GM23338 (cell line): Measurements from ENCODE around the gene UPP1. TPM values are rescaled to one million over a fixed set of nuclear protein-coding genes. Genes with fewer than 3 reads are reported as not detected.

Experiments used
- ATAC-seq: fragments of 200-7000 bp; cut with Tn5 transposase; 3 replicates; pipeline ENCODE4 v1.9.1; 2020
- DNase-seq: peaks from one replicate; pipeline ENCODE4 v3.0.0-alpha.2; 2015; ENCODE audit warnings: low spot score
- H2AFZ ChIP-seq: fragments of 200-600 bp; sonication (generic); 2 replicates; pipeline ENCODE4 v1.8.0; 2016; ENCODE audit warnings: antibody characterized with exemption, mild to moderate bottlenecking, moderate library complexity
- H3F3A ChIP-seq: fragments of 200-600 bp; sonication (generic); replicated peaks from 2 replicates; pipeline ENCODE4 v1.8.0; 2017; ENCODE audit warnings: antibody characterized with exemption, mixed run types, low read depth
- H3K27ac ChIP-seq: fragments of 200-600 bp; sonication (generic); 2 replicates; pipeline ENCODE4 v1.6.1; 2016; ENCODE audit warnings: low read depth
- H3K27me3 ChIP-seq: fragments of 200-600 bp; sonication (generic); 2 replicates; pipeline ENCODE4 v1.8.0; 2016; ENCODE audit warnings: mild to moderate bottlenecking, mixed run types, moderate library complexity; ENCODE audit not compliant: insufficient read depth
- H3K36me3 ChIP-seq: fragments of 200-600 bp; sonication (generic); 2 replicates; pipeline ENCODE4 v1.8.0; 2016; ENCODE audit warnings: mild to moderate bottlenecking; ENCODE audit not compliant: insufficient read depth
- H3K4me1 ChIP-seq: fragments of 200-600 bp; sonication (generic); 2 replicates; pipeline ENCODE4 v1.8.0; 2016; ENCODE audit warnings: mild to moderate bottlenecking, moderate library complexity; ENCODE audit not compliant: insufficient read depth
- H3K4me2 ChIP-seq: fragments of 200-600 bp; sonication (generic); 2 replicates; pipeline ENCODE4 v1.7.1; 2017; ENCODE audit warnings: mixed run types
- H3K4me3 ChIP-seq: fragments of 200-600 bp; sonication (generic); 2 replicates; pipeline ENCODE4 v1.6.1; 2016; ENCODE audit warnings: mixed run types
- H3K79me2 ChIP-seq: fragments of 200-600 bp; sonication (generic); replicated peaks from 2 replicates; pipeline ENCODE4 v1.8.0; 2017; ENCODE audit warnings: mild to moderate bottlenecking; ENCODE audit not compliant: insufficient read depth
- H3K9me2 ChIP-seq: fragments of 200-600 bp; sonication (generic); 2 replicates; pipeline ENCODE4 v1.8.0; 2017; ENCODE audit not compliant: insufficient read depth
- H4K20me1 ChIP-seq: fragments of 200-600 bp; sonication (generic); replicated peaks from 2 replicates; pipeline ENCODE4 v1.8.0; 2017; ENCODE audit warnings: mild to moderate bottlenecking; ENCODE audit not compliant: insufficient read depth
- H3K27ac Mint-ChIP-seq: 2 replicates; pipeline ENCODE4 v1.8.0; 2020; ENCODE audit warnings: inconsistent platforms, mild to moderate bottlenecking, moderate library complexity, mixed read lengths
- H3K27me3 Mint-ChIP-seq: 3 replicates; pipeline ENCODE4 v1.8.0; 2022; ENCODE audit warnings: low read depth, mild to moderate bottlenecking, moderate library complexity, mixed read lengths, inconsistent platforms; ENCODE audit not compliant: insufficient read depth, poor library complexity
- H3K36me3 Mint-ChIP-seq: 3 replicates; pipeline ENCODE4 v1.8.0; 2021; ENCODE audit warnings: low read depth, mild to moderate bottlenecking, inconsistent platforms, moderate library complexity, mixed read lengths
- H3K4me1 Mint-ChIP-seq: 3 replicates; pipeline ENCODE4 v1.8.0; 2020; ENCODE audit warnings: mild to moderate bottlenecking, inconsistent platforms, mixed read lengths
- H3K4me3 Mint-ChIP-seq: 3 replicates; pipeline ENCODE4 v1.8.0; 2021; ENCODE audit warnings: moderate library complexity, mild to moderate bottlenecking, inconsistent platforms, mixed read lengths
- H3K9me3 Mint-ChIP-seq: 3 replicates; pipeline ENCODE4 v1.8.0; 2020; ENCODE audit warnings: moderate library complexity, mild to moderate bottlenecking, inconsistent platforms, mixed read lengths
- CREB1 ChIP-seq: fragments of 250-450 bp; sonication (Bioruptor Pico); IDR thresholded peaks from 2 replicates; pipeline ENCODE4 v1.5.0; 2020; ENCODE audit warnings: low read depth, mild to moderate bottlenecking, moderate library complexity
- CTCF ChIP-seq, 2 experiments: fragments of 200-600 bp in 1 of 2; sonication (generic) in 1 of 2; conservative IDR thresholded peaks; 2 replicates each; pipeline versions ENCODE4 v1.5.1 to v1.6.1; 2016 to 2017; ENCODE audit warnings: antibody characterized with exemption in 2 of 2, low read depth in 2 of 2, mild to moderate bottlenecking in 2 of 2, moderate library complexity in 1 of 2
- ETS1 ChIP-seq: IDR thresholded peaks from 2 replicates; pipeline ENCODE4 v1.6.1; 2016; ENCODE audit warnings: antibody characterized with exemption
- EZH2 ChIP-seq: fragments of 200-600 bp; sonication (generic); IDR thresholded peaks from one replicate; pipeline ENCODE4 v1.8.0; 2017; ENCODE audit warnings: antibody characterized with exemption, mild to moderate bottlenecking, low read depth; ENCODE audit not compliant: unreplicated experiment
- EZH2phosphoT487 ChIP-seq: fragments of 200-600 bp; sonication (generic); IDR thresholded peaks from one replicate; pipeline ENCODE4 v1.8.1; 2018; ENCODE audit warnings: antibody characterized with exemption; ENCODE audit not compliant: unreplicated experiment
- JUNB ChIP-seq: IDR thresholded peaks from one replicate; pipeline ENCODE4 v1.6.1; 2016; ENCODE audit warnings: antibody characterized with exemption; ENCODE audit not compliant: unreplicated experiment
- NANOG ChIP-seq: IDR thresholded peaks from 2 replicates; pipeline ENCODE4 v1.6.1; 2016; ENCODE audit warnings: antibody characterized with exemption, borderline replicate concordance
- POLR2AphosphoS5 ChIP-seq: IDR thresholded peaks from 2 replicates; pipeline ENCODE4 v1.6.1; 2016; ENCODE audit warnings: antibody characterized with exemption, low read depth
- STAT1 ChIP-seq: IDR thresholded peaks from one replicate; pipeline ENCODE4 v1.6.1; 2016; ENCODE audit warnings: antibody characterized with exemption; ENCODE audit not compliant: unreplicated experiment
- ZNF114 ChIP-seq: fragments of 250-450 bp; sonication (Bioruptor Pico); IDR thresholded peaks from 2 replicates; pipeline ENCODE4 v1.5.0; 2020; ENCODE audit warnings: mild to moderate bottlenecking, moderate library complexity
- ZNF331 ChIP-seq: fragments of 250-450 bp; sonication (Bioruptor Pico); IDR thresholded peaks from 2 replicates; pipeline ENCODE4 v1.5.0; 2020; ENCODE audit warnings: low read depth, mild to moderate bottlenecking, moderate library complexity
- ZNF462 ChIP-seq: fragments of 250-450 bp; sonication (Bioruptor Pico); IDR thresholded peaks from 2 replicates; pipeline ENCODE4 v1.5.0; 2020; ENCODE audit warnings: mild to moderate bottlenecking, moderate library complexity
- polyA plus RNA-seq: library from polyadenylated mRNA; unstranded; fragments of >200 nt; fragmentation: Nextera tagmentation; extraction: Ambion mirVana; gene quantifications from 2 replicates; pipeline ENCODE4 v1.2.1, GENCODE V29; 2016
- total RNA-seq: library from RNA; depleted of rRNA; stranded (reverse); fragments of >200 nt; shearing (Covaris generic); gene quantifications from 2 replicates; pipeline ENCODE4 v1.2.3, GENCODE V29; 2014
- TF ChIP-seq, protein P1 (sequence below): IDR thresholded peaks from one replicate; pipeline ENCODE4 v1.6.1; 2018; ENCODE audit warnings: antibody characterized with exemption; ENCODE audit not compliant: unreplicated experiment

Gene UPP1
- total and polyA plus RNA-seq, 2 experiments from 2014 or later, result 22.7 to 43.5 TPM

GRCh38 chr7:48116043-48116442, 27.0 kb downstream of the UPP1 start:
- Histone ChIP-seq H3K36me3 (no peaks in the 10 kb centered on the region), H3F3A (no peaks in the 10 kb centered on the region), H3K4me2 (no peak overlapping the region), H3K27ac (no peak overlapping the region), H3K9me2 (no peaks in the 10 kb centered on the region), H3K4me3 (no peak overlapping the region), H3K79me2 (no peaks in the 10 kb centered on the region), H3K27me3 (no peaks in the 10 kb centered on the region), H2AFZ (no peak overlapping the region), H4K20me1 (no peaks in the 10 kb centered on the region), H3K4me1 (0 out of 2 replicates have a peak, but pooled peaks cover 3% of the 10 kb centered on the region)
- H3K4me3 Mint-ChIP-seq, result no peak overlapping the region
- no peak overlapping the region for H3K27ac Mint-ChIP-seq
- H3K36me3 Mint-ChIP-seq, result peaks cover 5% of the 10 kb centered on the region; the same call in 1 of the 3 replicates
- H3K27me3 Mint-ChIP-seq, result peaks cover 9% of the 10 kb centered on the region
- TF ChIP-seq ZNF462 (CRISPR knock-in tag), result no peak
- TF ChIP-seq ZNF331 (CRISPR knock-in tag), result no peak
- TF ChIP-seq JUNB, result no peak
- no peak for TF ChIP-seq ETS1
- no peak for TF ChIP-seq NANOG
- TF ChIP-seq, protein P1, sequence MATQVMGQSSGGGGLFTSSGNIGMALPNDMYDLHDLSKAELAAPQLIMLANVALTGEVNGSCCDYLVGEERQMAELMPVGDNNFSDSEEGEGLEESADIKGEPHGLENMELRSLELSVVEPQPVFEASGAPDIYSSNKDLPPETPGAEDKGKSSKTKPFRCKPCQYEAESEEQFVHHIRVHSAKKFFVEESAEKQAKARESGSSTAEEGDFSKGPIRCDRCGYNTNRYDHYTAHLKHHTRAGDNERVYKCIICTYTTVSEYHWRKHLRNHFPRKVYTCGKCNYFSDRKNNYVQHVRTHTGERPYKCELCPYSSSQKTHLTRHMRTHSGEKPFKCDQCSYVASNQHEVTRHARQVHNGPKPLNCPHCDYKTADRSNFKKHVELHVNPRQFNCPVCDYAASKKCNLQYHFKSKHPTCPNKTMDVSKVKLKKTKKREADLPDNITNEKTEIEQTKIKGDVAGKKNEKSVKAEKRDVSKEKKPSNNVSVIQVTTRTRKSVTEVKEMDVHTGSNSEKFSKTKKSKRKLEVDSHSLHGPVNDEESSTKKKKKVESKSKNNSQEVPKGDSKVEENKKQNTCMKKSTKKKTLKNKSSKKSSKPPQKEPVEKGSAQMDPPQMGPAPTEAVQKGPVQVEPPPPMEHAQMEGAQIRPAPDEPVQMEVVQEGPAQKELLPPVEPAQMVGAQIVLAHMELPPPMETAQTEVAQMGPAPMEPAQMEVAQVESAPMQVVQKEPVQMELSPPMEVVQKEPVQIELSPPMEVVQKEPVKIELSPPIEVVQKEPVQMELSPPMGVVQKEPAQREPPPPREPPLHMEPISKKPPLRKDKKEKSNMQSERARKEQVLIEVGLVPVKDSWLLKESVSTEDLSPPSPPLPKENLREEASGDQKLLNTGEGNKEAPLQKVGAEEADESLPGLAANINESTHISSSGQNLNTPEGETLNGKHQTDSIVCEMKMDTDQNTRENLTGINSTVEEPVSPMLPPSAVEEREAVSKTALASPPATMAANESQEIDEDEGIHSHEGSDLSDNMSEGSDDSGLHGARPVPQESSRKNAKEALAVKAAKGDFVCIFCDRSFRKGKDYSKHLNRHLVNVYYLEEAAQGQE, result no peak
- no peak for TF ChIP-seq EZH2
- no peak for TF ChIP-seq CREB1
- no peak for TF ChIP-seq ZNF114 (CRISPR knock-in tag)
- no peak for TF ChIP-seq EZH2phosphoT487
- no peak for TF ChIP-seq STAT1
- TF ChIP-seq CTCF (conservative IDR thresholded peaks at IDR 0.05; ENCODE audit: low read depth in 2 of 2), result no peak
- no peak for TF ChIP-seq POLR2AphosphoS5
- ATAC-seq (no peak), DNase-seq (no peak)
- peaks cover 6% of the 10 kb centered on the region; the same call in 2 of the 3 replicates for H3K9me3 Mint-ChIP-seq
- H3K4me1 Mint-ChIP-seq, result peaks cover 4% of the 10 kb centered on the region; the same call in 2 of the 3 replicates
